H1 (cell line): ENCODE results near the gene IL1R1. TPM values are rescaled to one million over a fixed set of nuclear protein-coding genes. Genes with fewer than 3 reads are reported as not detected.

Experiments
- CBX8 ChIP-seq: fragments of 300-800, 300-1000 bp; sonication (generic); IDR thresholded peaks from 2 replicates; pipeline ENCODE4 v1.7.1; 2016; ENCODE audit warnings: low read depth, low read length, borderline replicate concordance
- CTCF ChIP-seq, 3 experiments: IDR thresholded peaks; 1 replicate in 2 of 3; 2 replicates in 1 of 3; pipeline versions ENCODE4 v1.5.1 to v1.6.1; 2011; ENCODE audit warnings: low read length in 3 of 3, mild to moderate bottlenecking in 3 of 3, inconsistent platforms in 2 of 3, low read depth in 1 of 3, moderate library complexity in 1 of 3; ENCODE audit not compliant: insufficient read depth in 1 of 3; ENCODE audit errors: control extremely low read depth in 1 of 3
- POU5F1 ChIP-seq: IDR thresholded peaks from 2 replicates; pipeline ENCODE4 v1.6.1; 2011; ENCODE audit warnings: low read depth, mild to moderate bottlenecking, low read length, moderate library complexity
- SUZ12 ChIP-seq: fragments of 200-600 bp; sonication (generic); IDR thresholded peaks from 2 replicates; pipeline ENCODE4 v1.6.1; 2012; ENCODE audit warnings: mild to moderate bottlenecking, inconsistent platforms, low read length, moderate library complexity, mixed read lengths
- polyA plus RNA-seq, 7 experiments: library from polyadenylated mRNA; depleted of rRNA in 3 of 7; stranded (reverse) in 5 of 7; unstranded in 2 of 7; fragments of >200 nt in 5 of 7; fragments of 200-250 nt in 2 of 7; gene quantifications; 1 replicate in 5 of 7; 2 replicates in 1 of 7; 4 replicates in 1 of 7; pipeline versions ENCODE4 v1.2.1 to v1.2.3, GENCODE V29; 2011 to 2013; ENCODE audit warnings: missing spikeins in 2 of 7, mixed read lengths in 2 of 7
- total RNA-seq: library from RNA; stranded (reverse); fragmentation: NEBNext Ultra II Directional; extraction: Animal tissue kit (Norgen Biotek cat#: 25700); gene quantifications from 2 replicates; pipeline ENCODE4 v1.2.1, GENCODE V29; 2021

IL1R1 gene
- total and polyA plus RNA-seq, 2 of the 8 experiments (the other 6 are each of a cell fraction or from before 2014, with no cell fraction given), result 0.34 to 0.47 TPM

GRCh38 chr2:102140377-102140776, 2.2 kb upstream of the IL1R1 start (continued):
- TF ChIP-seq CTCF (IDR thresholded peaks at IDR 0.05; ENCODE audit: control extremely low read depth in 1 of 3, insufficient read depth in 1 of 3, low read depth in 1 of 3, low read length in 3 of 3) (no peak), SUZ12 (no peak), POU5F1 (no peak), CBX8 (no peak)
